GM18526 (cell line): ENCODE measurements around the gene MCL1.

Experiments used
- POLR2A ChIP-seq: IDR thresholded peaks from 3 replicates; pipeline ENCODE4 v1.6.1; 2011; ENCODE audit not compliant: insufficient read length; ENCODE audit errors: extremely low read depth

MCL1 gene

DNA sequence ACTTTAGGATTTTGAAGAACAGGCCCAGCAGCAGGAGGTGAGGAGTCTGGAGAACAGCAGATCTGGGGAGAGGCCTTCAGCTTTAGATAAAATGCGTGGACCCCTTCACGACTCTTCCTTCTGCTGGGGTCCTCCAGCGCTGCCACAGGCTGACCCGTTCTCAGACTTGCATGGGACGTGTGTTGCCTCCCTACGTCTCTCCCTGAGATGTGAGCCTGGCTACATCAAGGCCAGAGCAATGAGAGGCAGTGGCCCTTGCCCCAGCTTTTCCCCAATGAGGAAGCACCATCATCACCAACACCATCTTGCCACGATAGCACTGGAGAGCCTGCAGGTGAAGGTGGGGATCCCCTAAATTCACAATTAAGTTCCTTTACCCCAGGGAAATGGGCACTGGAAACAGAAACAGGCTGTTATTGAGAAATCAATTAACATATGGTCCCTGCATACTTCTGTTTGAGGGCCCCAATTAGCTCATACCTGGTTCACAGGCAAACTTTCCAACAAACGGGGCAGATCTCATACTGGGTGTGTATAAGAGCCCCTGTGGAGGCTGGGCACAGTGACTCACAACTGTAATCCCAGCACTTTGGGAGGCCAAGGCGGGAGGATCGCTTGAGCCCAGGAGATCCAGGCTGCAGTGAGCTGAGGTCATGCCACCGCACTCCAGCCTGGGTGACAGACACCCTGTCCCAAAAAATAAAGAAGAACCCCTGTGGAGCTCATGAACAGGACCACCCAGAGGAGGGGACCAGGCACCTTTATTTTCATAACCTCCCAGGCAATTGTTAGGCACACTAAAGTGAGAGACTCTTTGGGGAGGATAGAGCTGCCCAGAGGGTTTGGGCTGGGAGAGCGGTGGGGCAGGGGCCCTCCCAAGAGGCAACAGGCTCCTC is 42.3 kb downstream of the MCL1 start:
- TF ChIP-seq POLR2A = no peak

DNA sequence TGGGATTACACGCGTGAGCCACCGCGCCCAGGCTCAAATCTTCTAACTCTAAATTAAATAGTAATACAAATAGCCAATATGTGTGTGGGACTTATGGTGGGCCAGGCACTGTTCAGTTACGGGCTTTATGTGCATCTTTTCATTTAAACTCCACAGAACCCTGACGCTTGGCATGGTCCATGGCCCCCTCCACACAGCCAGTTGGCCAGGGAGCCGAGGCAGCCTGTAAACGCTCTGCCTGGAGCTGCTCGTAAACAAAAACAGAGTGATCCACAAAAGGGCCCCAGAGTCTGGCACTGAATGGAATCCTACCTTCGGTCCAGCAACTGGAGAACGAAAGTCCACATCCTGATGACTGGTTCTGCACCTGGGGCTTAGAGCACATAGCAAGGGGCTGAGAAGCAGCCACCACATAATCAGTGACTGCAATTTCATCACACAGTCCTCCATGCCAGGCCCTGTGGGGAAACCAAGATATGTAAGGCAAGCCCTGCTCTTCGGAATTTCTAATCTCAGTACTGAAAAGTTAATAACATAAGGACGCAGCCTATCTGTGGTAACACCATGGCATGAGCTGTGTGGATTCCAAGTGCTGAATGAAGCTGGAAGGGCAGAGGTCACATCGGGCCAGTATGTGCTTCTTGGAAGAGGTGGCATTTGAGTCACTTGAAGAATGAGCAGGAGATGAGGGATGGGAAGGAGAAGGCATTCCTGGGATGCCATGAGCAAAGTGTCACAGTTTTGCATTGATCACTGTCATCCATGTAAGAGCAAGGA is 43.7 kb downstream of the MCL1 start:
- TF ChIP-seq POLR2A = no peak

DNA sequence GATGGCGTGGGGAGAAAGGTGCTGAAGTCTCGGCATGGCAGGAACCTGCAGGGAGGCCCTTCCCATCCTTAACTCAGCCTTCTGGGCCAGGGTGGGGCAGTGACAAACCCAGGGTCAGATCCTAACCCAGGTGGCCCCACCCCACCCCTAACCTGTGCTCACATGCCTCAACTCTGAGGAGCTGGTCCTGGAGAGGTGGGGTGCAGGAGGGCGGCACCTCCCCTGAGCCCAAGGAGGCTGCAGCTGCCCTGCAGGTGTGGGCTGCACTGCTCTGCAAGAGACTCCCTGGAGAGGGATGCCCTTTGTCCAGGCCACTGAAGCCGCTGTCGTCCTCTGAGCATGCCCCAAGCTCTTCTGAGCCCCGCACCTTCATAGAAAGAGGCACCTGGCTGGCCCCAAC is 45.4 kb downstream of the MCL1 start:
- TF ChIP-seq POLR2A = no peak

DNA sequence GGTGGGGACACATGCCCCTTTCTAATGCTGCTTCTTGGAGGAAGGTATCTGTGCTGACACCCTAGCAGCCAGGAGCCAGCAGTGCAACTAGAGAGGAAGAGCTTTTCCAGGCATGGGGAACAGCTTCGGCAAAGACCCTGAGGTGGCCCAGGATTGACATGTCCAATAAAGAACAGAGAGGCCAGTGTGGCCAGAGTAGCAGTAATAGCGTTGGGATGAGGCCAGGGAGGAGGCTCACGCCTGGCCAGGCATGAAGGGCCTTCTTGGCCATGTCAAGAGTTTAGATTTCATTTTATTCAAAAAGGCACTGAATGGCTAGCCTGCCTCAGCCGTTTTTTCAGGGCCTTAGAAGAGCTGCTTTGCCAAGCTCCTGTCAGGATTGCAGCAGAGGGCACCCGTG is 46.5 kb downstream of the MCL1 start:
- no peak for TF ChIP-seq POLR2A

DNA sequence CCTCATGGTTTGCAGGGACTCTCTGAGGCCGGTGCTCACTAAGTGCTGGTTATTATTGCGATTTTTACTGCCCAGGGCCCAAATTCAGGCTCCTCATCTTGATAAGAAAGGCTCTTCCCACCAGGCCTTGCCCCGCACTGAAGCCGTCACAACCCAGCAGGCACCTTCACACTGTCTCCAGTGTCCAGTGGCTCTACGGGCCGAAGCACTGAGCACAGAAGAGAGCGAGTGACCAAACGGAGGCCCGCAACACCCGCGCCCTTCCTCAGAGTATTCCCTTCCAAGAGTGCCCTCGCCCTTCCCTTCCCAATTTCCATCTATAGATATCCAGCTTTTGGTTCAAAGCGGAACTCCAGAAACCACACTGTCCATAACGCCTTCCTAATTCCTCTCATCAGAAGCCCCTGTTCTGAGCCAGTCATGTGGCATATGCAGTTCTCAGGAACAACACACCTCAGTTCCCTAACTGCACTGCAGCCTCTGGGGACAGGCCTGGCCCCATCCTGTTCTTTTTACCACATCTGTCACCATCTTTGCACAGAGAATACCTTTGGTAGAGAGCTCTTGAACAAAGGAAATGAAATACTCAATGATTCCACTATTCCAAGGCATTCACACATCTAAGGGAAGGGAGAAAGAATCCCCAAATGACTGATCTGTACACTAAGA is 48.8 kb downstream of the MCL1 start:
- no peak for TF ChIP-seq POLR2A

DNA sequence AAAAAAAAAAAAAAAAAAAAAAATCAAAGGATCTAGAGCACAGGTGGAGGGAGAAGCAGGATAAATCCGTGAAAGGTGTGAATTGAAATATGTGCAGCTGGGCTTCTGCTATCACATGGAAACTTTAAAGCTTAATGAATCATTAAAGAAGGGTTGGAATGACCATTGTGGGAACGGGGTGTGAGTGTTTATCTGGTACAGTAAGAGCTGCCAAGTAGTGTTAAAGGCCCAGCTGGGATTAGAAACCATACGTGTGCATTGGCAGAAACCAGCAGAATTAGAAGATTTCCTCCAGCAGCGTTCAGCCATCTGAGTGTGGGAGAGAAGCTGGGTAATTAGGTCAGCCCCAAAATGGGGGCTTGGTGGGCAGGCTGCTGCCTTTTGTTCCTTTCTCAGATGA is 50.4 kb downstream of the MCL1 start:
- no peak for TF ChIP-seq POLR2A

DNA sequence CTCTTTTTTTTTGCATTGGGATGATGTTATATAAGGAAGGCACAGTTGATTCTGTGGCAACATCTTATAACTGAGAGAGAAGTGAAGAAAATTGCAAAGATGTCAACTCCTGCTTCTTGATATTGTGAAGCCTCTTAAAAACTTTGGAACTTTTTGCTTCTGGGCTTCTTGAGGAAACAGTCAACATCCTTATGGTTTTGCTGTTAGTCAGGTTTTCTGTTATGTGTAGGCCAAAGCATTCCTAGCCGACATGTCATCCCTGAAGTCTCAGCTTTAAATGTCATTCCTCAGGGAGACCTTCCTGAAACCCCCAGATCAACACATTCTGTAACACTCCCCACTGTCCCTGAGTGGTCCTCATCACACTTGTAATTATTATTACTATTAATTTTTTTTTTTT is 51.2 kb downstream of the MCL1 start:
- TF ChIP-seq POLR2A = no peak

DNA sequence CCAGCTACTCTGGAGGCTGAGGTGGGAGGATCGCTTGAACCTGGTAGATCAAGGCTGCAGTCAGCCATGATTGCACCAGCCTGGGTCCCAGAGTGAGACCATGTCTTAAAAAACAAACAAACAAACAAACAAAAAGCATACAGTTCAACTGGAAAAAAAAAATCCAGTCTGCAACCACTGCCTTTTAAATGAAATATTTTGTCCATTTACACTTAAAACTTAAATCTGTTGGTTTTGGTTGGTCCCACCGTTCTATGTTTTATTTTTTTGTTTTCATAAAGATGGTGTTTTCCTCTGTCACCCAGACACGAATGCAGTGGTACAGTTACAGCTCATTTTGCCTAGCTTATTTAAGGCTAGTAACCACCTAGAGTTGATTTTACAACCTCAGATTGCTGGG is 54.1 kb downstream of the MCL1 start:
- no peak for TF ChIP-seq POLR2A
